Measurements from ENCODE around the gene SGMS1. TPM values are rescaled to one million over a fixed set of nuclear protein-coding genes. Genes with fewer than 3 reads are reported as not detected.

The SGMS1 gene
- total and polyA plus RNA-seq, 8 donors = 47.0 to 58.1 (median 54.0) TPM

DNA sequence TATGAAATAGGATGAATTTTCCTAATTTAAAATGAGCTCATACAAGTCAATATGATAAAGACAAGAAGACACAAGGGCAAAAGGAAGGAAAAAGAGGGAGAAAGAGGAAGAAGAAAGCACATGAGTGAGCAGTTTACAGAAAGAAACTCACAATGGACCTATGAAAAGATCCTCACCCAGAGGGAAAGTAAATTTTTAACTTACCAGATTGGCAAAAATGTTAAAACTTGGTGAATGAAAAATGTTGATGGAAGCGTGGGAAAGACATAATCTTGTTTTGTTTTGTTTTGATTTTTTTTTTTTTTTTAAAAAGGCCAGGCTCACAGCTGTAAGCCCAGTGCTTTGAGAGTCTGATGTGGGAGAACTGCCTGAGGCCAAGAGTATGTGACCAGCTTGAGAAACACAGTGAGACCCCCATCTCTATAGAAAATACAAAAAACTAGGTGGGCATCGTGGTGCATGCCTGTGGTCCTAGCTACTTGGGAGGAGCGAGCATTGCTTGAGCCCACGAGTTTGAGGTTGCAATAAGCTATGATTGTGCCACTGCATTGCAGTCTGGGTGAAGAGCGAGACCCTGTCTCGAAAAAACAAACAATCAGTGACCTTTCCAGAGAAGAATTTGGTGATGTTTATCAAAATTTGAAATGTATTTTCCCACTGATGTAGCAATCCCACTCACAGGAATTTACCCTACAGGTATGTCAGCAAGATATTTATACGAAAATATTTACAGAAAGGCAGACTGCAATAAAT, 219.6 kb downstream of the SGMS1 start:
- ATAC-seq = no peak
- Histone ChIP-seq H3K27ac (no peak overlapping the region), H3K4me3 (no peak overlapping the region), H3K9me3 (no peaks in the 10 kb centered on the region), H3K36me3 (no peaks in the 10 kb centered on the region), H3K27me3 (no peaks in the 10 kb centered on the region), H3K4me1 (peaks cover 0 to 35% of the 10 kb centered on the region in 2 donors)
- no peak for DNase-seq
- TF ChIP-seq, protein P1, sequence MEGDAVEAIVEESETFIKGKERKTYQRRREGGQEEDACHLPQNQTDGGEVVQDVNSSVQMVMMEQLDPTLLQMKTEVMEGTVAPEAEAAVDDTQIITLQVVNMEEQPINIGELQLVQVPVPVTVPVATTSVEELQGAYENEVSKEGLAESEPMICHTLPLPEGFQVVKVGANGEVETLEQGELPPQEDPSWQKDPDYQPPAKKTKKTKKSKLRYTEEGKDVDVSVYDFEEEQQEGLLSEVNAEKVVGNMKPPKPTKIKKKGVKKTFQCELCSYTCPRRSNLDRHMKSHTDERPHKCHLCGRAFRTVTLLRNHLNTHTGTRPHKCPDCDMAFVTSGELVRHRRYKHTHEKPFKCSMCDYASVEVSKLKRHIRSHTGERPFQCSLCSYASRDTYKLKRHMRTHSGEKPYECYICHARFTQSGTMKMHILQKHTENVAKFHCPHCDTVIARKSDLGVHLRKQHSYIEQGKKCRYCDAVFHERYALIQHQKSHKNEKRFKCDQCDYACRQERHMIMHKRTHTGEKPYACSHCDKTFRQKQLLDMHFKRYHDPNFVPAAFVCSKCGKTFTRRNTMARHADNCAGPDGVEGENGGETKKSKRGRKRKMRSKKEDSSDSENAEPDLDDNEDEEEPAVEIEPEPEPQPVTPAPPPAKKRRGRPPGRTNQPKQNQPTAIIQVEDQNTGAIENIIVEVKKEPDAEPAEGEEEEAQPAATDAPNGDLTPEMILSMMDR (IDR thresholded peaks at IDR 0.05) = no peak
- intact Hi-C loops (cut with DNase I) = no loop called here

DNA sequence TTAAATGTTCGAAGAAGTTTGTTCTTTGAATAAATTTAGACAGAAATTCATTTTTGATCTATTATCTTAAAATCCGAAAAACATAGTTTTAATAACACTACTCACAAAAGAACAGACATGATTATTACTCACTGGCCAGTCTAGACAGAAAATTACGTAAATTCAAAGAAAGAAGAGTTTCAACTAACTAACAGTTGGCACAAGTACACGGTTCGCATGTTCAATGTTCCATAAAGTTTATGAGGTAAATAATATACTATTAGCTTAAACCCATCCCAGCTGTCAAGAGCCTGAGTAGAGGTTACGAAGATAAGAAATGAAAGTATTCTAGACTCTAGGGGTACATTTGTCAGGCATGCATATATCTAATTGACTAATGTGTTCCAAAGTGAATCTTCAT, 220.7 kb downstream of the SGMS1 start:
- no peak overlapping the region for H3K27ac ChIP-seq
- ATAC-seq (no peak), DNase-seq (no peak)
- intact Hi-C loops (cut with DNase I) = no loop called here
- H3K4me1 ChIP-seq = peaks cover 0 to 41% of the 10 kb centered on the region in 2 donors
- H3K27me3 ChIP-seq = no peaks in the 10 kb centered on the region
- H3K36me3 ChIP-seq = no peaks in the 10 kb centered on the region
- no peaks in the 10 kb centered on the region for H3K9me3 ChIP-seq
- H3K4me3 ChIP-seq = no peak overlapping the region
- TF ChIP-seq, protein P1 (IDR thresholded peaks at IDR 0.05) = no peak

DNA sequence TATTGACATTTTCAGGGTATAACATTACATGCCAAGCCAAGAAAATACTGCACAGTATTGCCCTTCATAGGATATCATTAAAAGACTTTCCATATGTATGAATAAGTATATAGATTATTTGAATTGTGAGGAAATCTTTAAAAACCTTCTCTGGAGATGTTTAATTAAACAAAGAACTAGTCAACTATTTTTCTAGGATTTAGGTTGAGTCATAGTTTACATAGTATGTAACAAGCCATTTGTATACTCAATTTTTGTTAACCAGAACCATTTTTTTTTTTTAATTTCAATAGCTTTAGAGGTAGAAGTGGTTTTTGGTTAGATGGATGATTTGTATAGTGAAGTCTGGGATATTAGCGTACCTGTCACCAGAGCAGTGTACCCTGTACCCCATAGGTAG, 221.3 kb downstream of the SGMS1 start:
- intact Hi-C loops (cut with DNase I) = no loop called here
- Histone ChIP-seq H3K27ac (no peak overlapping the region), H3K27me3 (no peaks in the 10 kb centered on the region), H3K36me3 (no peaks in the 10 kb centered on the region), H3K4me3 (no peak overlapping the region), H3K9me3 (no peaks in the 10 kb centered on the region), H3K4me1 (peaks cover 0 to 47% of the 10 kb centered on the region in 2 donors)
- TF ChIP-seq, protein P1 (IDR thresholded peaks at IDR 0.05) = no peak
- ATAC-seq (no peak), DNase-seq (no peak)

DNA sequence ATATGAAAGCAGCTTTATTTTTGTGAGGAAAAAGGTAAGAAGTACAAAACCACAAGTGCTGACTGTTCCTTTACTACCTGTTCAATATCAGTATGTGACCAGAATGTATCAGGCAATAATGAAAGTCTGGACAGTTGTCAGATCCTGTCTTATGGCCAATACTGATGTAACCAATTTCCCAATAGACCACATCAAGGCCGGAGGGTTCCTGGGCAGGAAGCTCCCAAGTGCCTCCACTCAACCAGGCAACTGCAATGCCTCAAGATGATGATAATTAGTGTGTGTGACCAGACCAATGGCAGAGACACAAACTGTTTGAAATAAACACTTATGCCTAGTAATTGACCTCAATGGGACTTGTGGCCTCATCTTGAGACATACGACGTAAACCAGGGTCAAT, 223.1 kb downstream of the SGMS1 start:
- H3K27me3 ChIP-seq = no peaks in the 10 kb centered on the region
- no peaks in the 10 kb centered on the region for H3K9me3 ChIP-seq
- ATAC-seq (peak; percentile 32), DNase-seq (no peak)
- H3K36me3 ChIP-seq = no peaks in the 10 kb centered on the region
- no peak overlapping the region for H3K27ac ChIP-seq
- intact Hi-C loops (cut with DNase I) = no loop called here
- H3K4me3 ChIP-seq = no peak overlapping the region
- peaks cover 12 to 65% of the 10 kb centered on the region in 2 donors for H3K4me1 ChIP-seq
- TF ChIP-seq, protein P1 (IDR thresholded peaks at IDR 0.05) = no peak

DNA sequence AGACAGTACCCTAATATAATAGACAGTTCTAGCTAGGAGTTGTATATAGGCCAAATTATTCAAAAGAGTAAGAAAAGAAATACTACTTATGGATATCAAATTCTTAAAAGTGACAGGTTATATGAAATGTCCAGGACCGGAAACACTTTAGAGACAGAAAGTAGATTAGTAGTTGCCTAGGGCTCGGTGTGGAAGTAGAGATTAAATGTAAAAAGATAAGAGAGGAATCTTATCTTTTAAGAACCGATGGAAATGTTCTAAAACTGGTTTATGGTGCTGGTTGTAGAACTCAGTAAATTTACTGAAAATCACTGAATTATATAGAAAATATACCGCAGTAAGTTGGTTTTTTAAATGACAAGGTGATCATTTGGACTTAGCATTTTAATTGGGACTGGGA, 224.9 kb downstream of the SGMS1 start:
- Histone ChIP-seq H3K27me3 (no peaks in the 10 kb centered on the region), H3K36me3 (no peaks in the 10 kb centered on the region), H3K4me1 (peaks cover 20 to 68% of the 10 kb centered on the region in 2 donors), H3K4me3 (no peak overlapping the region), H3K9me3 (no peaks in the 10 kb centered on the region), H3K27ac (no peak overlapping the region)
- intact Hi-C loops (cut with DNase I) = no loop called here
- no peak for DNase-seq
- TF ChIP-seq, protein P1 (IDR thresholded peaks at IDR 0.05) = no peak
- no peak for ATAC-seq
